Ovary (tissue), 9 donors: ENCODE measurements around the gene SEC16B. TPM values are rescaled to one million over a fixed set of nuclear protein-coding genes. Genes with fewer than 3 reads are reported as not detected.

Experiments
- DNase-seq, 5 donors: peaks; one replicate each; pipeline ENCODE4 v3.0.0-alpha.2; 2019 to 2020
- H3K27ac ChIP-seq, 2 donors: fragments of 200-600 bp; one replicate each; pipeline versions ENCODE4 v1.5.1 to v1.8.0; 2019 to 2022
- H3K27me3 ChIP-seq: fragments of 200-600 bp; one replicate; pipeline ENCODE4 v1.8.0; 2022
- H3K36me3 ChIP-seq: fragments of 200-600 bp; sonication (generic); one replicate; pipeline ENCODE4 v1.5.1; 2019
- H3K4me1 ChIP-seq: one replicate; pipeline ENCODE4 v1.8.1; 2013; ENCODE audit warnings: mild to moderate bottlenecking, moderate library complexity; ENCODE audit not compliant: insufficient read depth
- H3K4me3 ChIP-seq: fragments of 200-600 bp; sonication (generic); one replicate; pipeline ENCODE4 v1.5.1; 2017
- H3K9me3 ChIP-seq, 2 donors: fragments of 200-600 bp in 1 of 2; sonication (generic) in 1 of 2; one replicate each; pipeline versions ENCODE4 v1.5.1 to v1.8.1; 2013 to 2019; ENCODE audit warnings: mild to moderate bottlenecking in 1 of 2, moderate library complexity in 1 of 2
- EP300 ChIP-seq: sonication (generic); formaldehyde crosslinking; IDR thresholded peaks from one replicate; pipeline ENCODE4 v1.6.1; 2017; ENCODE audit warnings: antibody characterized with exemption
- POLR2A ChIP-seq: fragments of 450-650 bp; IDR thresholded peaks from one replicate; pipeline ENCODE4 v1.6.1; 2017; ENCODE audit warnings: antibody characterized with exemption, mild to moderate bottlenecking, moderate library complexity
- WGBS, 3 donors: extraction: QIAGEN DNeasy Blood & Tissue Kit in 1 of 3; methylation state at CpG; one replicate each; pipeline versions ENCODE4 v1.1.5 to v1.1.7; 2013 to 2017; 5-methylcytosine and 5-hydroxymethylcytosine counted together
- intact Hi-C, 4 donors: fragments of 100-400 bp; cut with DNase I; formaldehyde crosslinking; loops; one replicate each; pipeline versions ENCODE4 v1.11.0 to v1.15.1; 2022 to 2023
- polyA plus RNA-seq, 2 donors: library from polyadenylated mRNA; stranded (reverse); fragments of 200-250 nt in 1 of 2; fragments of 350-450 nt in 1 of 2; fragmentation: Illumina TruSeq in 1 of 2; extraction: RNeasy Lipid Tissue Mini Kit (QIAGEN cat#74804) in 1 of 2; gene quantifications; one replicate each; pipeline ENCODE4 v1.2.3, GENCODE V29; 2013 to 2014
- total RNA-seq, 7 donors: library from RNA; depleted of rRNA in 2 of 7; stranded (reverse); fragments of >200 nt in 2 of 7; fragmentation: NEBNext Ultra II Directional in 3 of 7; extraction: Animal tissue kit (Norgen Biotek cat#: 25700) in 3 of 7; gene quantifications; one replicate each; pipeline versions ENCODE4 v1.1.0 to v1.2.4, GENCODE V29; 2016 to 2023
- TF ChIP-seq, protein P1 (sequence below), 3 donors: fragments of 450-650 bp in 2 of 3; fragments of 200-600 bp in 1 of 3; IDR thresholded peaks; one replicate each; pipeline versions ENCODE4 v1.5.1 to v1.8.0; 2016 to 2022; ENCODE audit warnings: antibody characterized with exemption in 3 of 3, mild to moderate bottlenecking in 1 of 3
- donor health status: DM: no; HTN: no; CAD: no; lungs with moderate emphysema.
- donor health status: DM: no; HTN: no; CAD: no.
- donor health status: Bipolar disorder and iron deficiency.
- donor health status: DM: yes; HTN: yes; CAD: no.
- donor health status: DM: no; HTN: no; CAD: no.
- donor health status: DM: yes; HTN: yes; CAD: no.

Gene SEC16B
- total and polyA plus RNA-seq, 9 donors, result 1.6 to 5.1 (median 3.0) TPM

- H3K27ac ChIP-seq, result no peak overlapping the region
Observed at GRCh38 chr1:177934461-177934860, 35.4 kb downstream of the SEC16B start.

DNA sequence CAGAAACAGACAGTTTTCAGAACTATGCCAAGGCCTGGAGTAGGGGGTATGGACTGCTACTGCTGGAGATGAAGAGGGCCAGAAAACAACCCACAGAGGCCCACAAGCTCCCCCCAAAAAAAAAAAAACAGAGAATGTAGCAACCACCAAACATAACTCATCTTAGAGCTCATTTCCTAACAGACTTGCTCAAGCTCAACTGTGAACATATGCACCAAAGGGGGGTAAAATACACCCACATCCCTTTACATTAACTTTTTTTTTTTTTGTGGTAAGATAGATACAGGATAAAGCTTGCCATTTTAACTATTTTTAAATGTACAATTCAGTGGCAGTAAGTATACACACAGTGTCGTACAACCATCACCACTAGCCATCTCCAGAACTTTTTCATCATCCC lies 36.0 kb downstream of the SEC16B start:
- intact Hi-C loops, result no loop called here
- Histone ChIP-seq H3K27ac (no peak overlapping the region), H3K4me1 (no peaks in the 10 kb centered on the region), H3K27me3 (no peaks in the 10 kb centered on the region), H3K9me3 (no peaks in the 10 kb centered on the region), H3K4me3 (no peak overlapping the region), H3K36me3 (no peaks in the 10 kb centered on the region)
- TF ChIP-seq POLR2A, result no peak
- TF ChIP-seq, protein P1, sequence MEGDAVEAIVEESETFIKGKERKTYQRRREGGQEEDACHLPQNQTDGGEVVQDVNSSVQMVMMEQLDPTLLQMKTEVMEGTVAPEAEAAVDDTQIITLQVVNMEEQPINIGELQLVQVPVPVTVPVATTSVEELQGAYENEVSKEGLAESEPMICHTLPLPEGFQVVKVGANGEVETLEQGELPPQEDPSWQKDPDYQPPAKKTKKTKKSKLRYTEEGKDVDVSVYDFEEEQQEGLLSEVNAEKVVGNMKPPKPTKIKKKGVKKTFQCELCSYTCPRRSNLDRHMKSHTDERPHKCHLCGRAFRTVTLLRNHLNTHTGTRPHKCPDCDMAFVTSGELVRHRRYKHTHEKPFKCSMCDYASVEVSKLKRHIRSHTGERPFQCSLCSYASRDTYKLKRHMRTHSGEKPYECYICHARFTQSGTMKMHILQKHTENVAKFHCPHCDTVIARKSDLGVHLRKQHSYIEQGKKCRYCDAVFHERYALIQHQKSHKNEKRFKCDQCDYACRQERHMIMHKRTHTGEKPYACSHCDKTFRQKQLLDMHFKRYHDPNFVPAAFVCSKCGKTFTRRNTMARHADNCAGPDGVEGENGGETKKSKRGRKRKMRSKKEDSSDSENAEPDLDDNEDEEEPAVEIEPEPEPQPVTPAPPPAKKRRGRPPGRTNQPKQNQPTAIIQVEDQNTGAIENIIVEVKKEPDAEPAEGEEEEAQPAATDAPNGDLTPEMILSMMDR (IDR thresholded peaks at IDR 0.05), result no peak
- no peak for DNase-seq
- WGBS, 3 donors, result 97 to 98% (median 98%) methylated on average over 1 of the region's 1 CpG

More at GRCh38 chr1:177934461-177934860, 35.4 kb downstream of the SEC16B start:
- Histone ChIP-seq H3K4me3 (no peak overlapping the region), H3K27me3 (no peaks in the 10 kb centered on the region), H3K9me3 (no peaks in the 10 kb centered on the region), H3K36me3 (no peaks in the 10 kb centered on the region), H3K4me1 (no peaks in the 10 kb centered on the region)
- DNase-seq, result no peak
- 95 to 99% (median 97%) methylated on average over 3 of the region's 3 CpGs for WGBS, 3 donors
- intact Hi-C loops, result no loop called here
- TF ChIP-seq, protein P1 (IDR thresholded peaks at IDR 0.05), result no peak
- TF ChIP-seq EP300 (no peak), POLR2A (no peak)

- WGBS, 3 donors, result 58 to 68% (median 65%) methylated on average over 8 of the region's 8 CpGs
Observed at GRCh38 chr1:177932123-177932522, 37.7 kb downstream of the SEC16B start.

GRCh38 chr1:177928952-177929351 lies 40.9 kb downstream of the SEC16B start:
- TF ChIP-seq EP300 (no peak), POLR2A (no peak)
- TF ChIP-seq, protein P1 (IDR thresholded peaks at IDR 0.05), result no peak
- no peak overlapping the region for H3K27ac ChIP-seq
- no peak overlapping the region for H3K4me3 ChIP-seq
- H3K4me1 ChIP-seq, result peaks cover 6% of the 10 kb centered on the region
- 78 to 92% (median 84%) methylated on average over 2 of the region's 2 CpGs for WGBS, 3 donors
- DNase-seq, result no peak
- H3K36me3 ChIP-seq, result no peaks in the 10 kb centered on the region
- H3K27me3 ChIP-seq, result no peaks in the 10 kb centered on the region
- intact Hi-C loops, result no loop called here
- H3K9me3 ChIP-seq, result no peaks in the 10 kb centered on the region

More at GRCh38 chr1:177932123-177932522, 37.7 kb downstream of the SEC16B start:
- Histone ChIP-seq H3K9me3 (no peaks in the 10 kb centered on the region), H3K36me3 (no peaks in the 10 kb centered on the region), H3K27me3 (no peaks in the 10 kb centered on the region), H3K27ac (no peak overlapping the region), H3K4me1 (no peaks in the 10 kb centered on the region), H3K4me3 (no peak overlapping the region)
- no peak for TF ChIP-seq EP300
- TF ChIP-seq, protein P1 (IDR thresholded peaks at IDR 0.05), result no peak
- no peak for TF ChIP-seq POLR2A
- DNase-seq, result no peak
- intact Hi-C loops, result no loop called here

DNA sequence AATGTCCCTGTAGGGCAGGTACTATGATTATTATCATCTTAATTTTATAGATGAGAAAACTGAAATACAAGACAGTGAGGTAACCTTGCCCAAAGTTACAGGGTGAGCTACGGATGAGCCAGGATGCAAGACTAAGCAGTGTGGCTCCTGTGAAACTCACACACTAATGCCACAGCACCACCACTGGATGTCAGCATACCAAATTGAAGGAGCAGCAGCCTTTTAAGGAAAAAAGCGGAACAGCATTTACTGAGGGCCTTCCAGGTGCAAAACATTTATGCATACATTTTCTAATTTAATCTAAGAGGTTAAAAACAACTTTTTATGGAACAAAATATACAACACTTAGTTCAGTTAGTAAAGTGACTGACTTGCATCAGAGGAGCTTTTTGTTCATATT lies 41.7 kb downstream of the SEC16B start:
- WGBS, 3 donors, result 86 to 91% (median 87%) methylated on average over 2 of the region's 2 CpGs
- Histone ChIP-seq H3K27ac (no peak overlapping the region), H3K36me3 (no peaks in the 10 kb centered on the region), H3K9me3 (no peaks in the 10 kb centered on the region), H3K27me3 (no peaks in the 10 kb centered on the region), H3K4me1 (peaks cover 6% of the 10 kb centered on the region), H3K4me3 (no peak overlapping the region)
- intact Hi-C loops, result no loop called here
- TF ChIP-seq, protein P1 (IDR thresholded peaks at IDR 0.05), result no peak
- TF ChIP-seq POLR2A, result no peak
- no peak for TF ChIP-seq EP300
- DNase-seq, result no peak
